GM23338 (cell line): ENCODE results near the gene GCAT. TPM values are rescaled to one million over a fixed set of nuclear protein-coding genes. Genes with fewer than 3 reads are reported as not detected.

Source experiments
- ATAC-seq: fragments of 200-7000 bp; cut with Tn5 transposase; 3 replicates; pipeline ENCODE4 v1.9.1; 2020
- DNase-seq: peaks from one replicate; pipeline ENCODE4 v3.0.0-alpha.2; 2015; ENCODE audit warnings: low spot score
- H2AFZ ChIP-seq: fragments of 200-600 bp; sonication (generic); 2 replicates; pipeline ENCODE4 v1.8.0; 2016; ENCODE audit warnings: antibody characterized with exemption, mild to moderate bottlenecking, moderate library complexity
- H3F3A ChIP-seq: fragments of 200-600 bp; sonication (generic); replicated peaks from 2 replicates; pipeline ENCODE4 v1.8.0; 2017; ENCODE audit warnings: antibody characterized with exemption, mixed run types, low read depth
- H3K27ac ChIP-seq: fragments of 200-600 bp; sonication (generic); 2 replicates; pipeline ENCODE4 v1.6.1; 2016; ENCODE audit warnings: low read depth
- H3K27me3 ChIP-seq: fragments of 200-600 bp; sonication (generic); 2 replicates; pipeline ENCODE4 v1.8.0; 2016; ENCODE audit warnings: mild to moderate bottlenecking, mixed run types, moderate library complexity; ENCODE audit not compliant: insufficient read depth
- H3K36me3 ChIP-seq: fragments of 200-600 bp; sonication (generic); 2 replicates; pipeline ENCODE4 v1.8.0; 2016; ENCODE audit warnings: mild to moderate bottlenecking; ENCODE audit not compliant: insufficient read depth
- H3K4me1 ChIP-seq: fragments of 200-600 bp; sonication (generic); 2 replicates; pipeline ENCODE4 v1.8.0; 2016; ENCODE audit warnings: mild to moderate bottlenecking, moderate library complexity; ENCODE audit not compliant: insufficient read depth
- H3K4me2 ChIP-seq: fragments of 200-600 bp; sonication (generic); 2 replicates; pipeline ENCODE4 v1.7.1; 2017; ENCODE audit warnings: mixed run types
- H3K4me3 ChIP-seq: fragments of 200-600 bp; sonication (generic); 2 replicates; pipeline ENCODE4 v1.6.1; 2016; ENCODE audit warnings: mixed run types
- H3K79me2 ChIP-seq: fragments of 200-600 bp; sonication (generic); replicated peaks from 2 replicates; pipeline ENCODE4 v1.8.0; 2017; ENCODE audit warnings: mild to moderate bottlenecking; ENCODE audit not compliant: insufficient read depth
- H3K9me2 ChIP-seq: fragments of 200-600 bp; sonication (generic); 2 replicates; pipeline ENCODE4 v1.8.0; 2017; ENCODE audit not compliant: insufficient read depth
- H4K20me1 ChIP-seq: fragments of 200-600 bp; sonication (generic); replicated peaks from 2 replicates; pipeline ENCODE4 v1.8.0; 2017; ENCODE audit warnings: mild to moderate bottlenecking; ENCODE audit not compliant: insufficient read depth
- H3K27ac Mint-ChIP-seq: 2 replicates; pipeline ENCODE4 v1.8.0; 2020; ENCODE audit warnings: inconsistent platforms, mild to moderate bottlenecking, moderate library complexity, mixed read lengths
- H3K27me3 Mint-ChIP-seq: 3 replicates; pipeline ENCODE4 v1.8.0; 2022; ENCODE audit warnings: low read depth, mild to moderate bottlenecking, moderate library complexity, mixed read lengths, inconsistent platforms; ENCODE audit not compliant: insufficient read depth, poor library complexity
- H3K36me3 Mint-ChIP-seq: 3 replicates; pipeline ENCODE4 v1.8.0; 2021; ENCODE audit warnings: low read depth, mild to moderate bottlenecking, inconsistent platforms, moderate library complexity, mixed read lengths
- H3K4me1 Mint-ChIP-seq: 3 replicates; pipeline ENCODE4 v1.8.0; 2020; ENCODE audit warnings: mild to moderate bottlenecking, inconsistent platforms, mixed read lengths
- H3K4me3 Mint-ChIP-seq: 3 replicates; pipeline ENCODE4 v1.8.0; 2021; ENCODE audit warnings: moderate library complexity, mild to moderate bottlenecking, inconsistent platforms, mixed read lengths
- H3K9me3 Mint-ChIP-seq: 3 replicates; pipeline ENCODE4 v1.8.0; 2020; ENCODE audit warnings: moderate library complexity, mild to moderate bottlenecking, inconsistent platforms, mixed read lengths
- CREB1 ChIP-seq: fragments of 250-450 bp; sonication (Bioruptor Pico); IDR thresholded peaks from 2 replicates; pipeline ENCODE4 v1.5.0; 2020; ENCODE audit warnings: low read depth, mild to moderate bottlenecking, moderate library complexity
- EZH2 ChIP-seq: fragments of 200-600 bp; sonication (generic); IDR thresholded peaks from one replicate; pipeline ENCODE4 v1.8.0; 2017; ENCODE audit warnings: antibody characterized with exemption, mild to moderate bottlenecking, low read depth; ENCODE audit not compliant: unreplicated experiment
- EZH2phosphoT487 ChIP-seq: fragments of 200-600 bp; sonication (generic); IDR thresholded peaks from one replicate; pipeline ENCODE4 v1.8.1; 2018; ENCODE audit warnings: antibody characterized with exemption; ENCODE audit not compliant: unreplicated experiment
- JUNB ChIP-seq: IDR thresholded peaks from one replicate; pipeline ENCODE4 v1.6.1; 2016; ENCODE audit warnings: antibody characterized with exemption; ENCODE audit not compliant: unreplicated experiment
- NANOG ChIP-seq: IDR thresholded peaks from 2 replicates; pipeline ENCODE4 v1.6.1; 2016; ENCODE audit warnings: antibody characterized with exemption, borderline replicate concordance
- POLR2AphosphoS5 ChIP-seq: IDR thresholded peaks from 2 replicates; pipeline ENCODE4 v1.6.1; 2016; ENCODE audit warnings: antibody characterized with exemption, low read depth
- STAT1 ChIP-seq: IDR thresholded peaks from one replicate; pipeline ENCODE4 v1.6.1; 2016; ENCODE audit warnings: antibody characterized with exemption; ENCODE audit not compliant: unreplicated experiment
- ZNF114 ChIP-seq: fragments of 250-450 bp; sonication (Bioruptor Pico); IDR thresholded peaks from 2 replicates; pipeline ENCODE4 v1.5.0; 2020; ENCODE audit warnings: mild to moderate bottlenecking, moderate library complexity
- ZNF331 ChIP-seq: fragments of 250-450 bp; sonication (Bioruptor Pico); IDR thresholded peaks from 2 replicates; pipeline ENCODE4 v1.5.0; 2020; ENCODE audit warnings: low read depth, mild to moderate bottlenecking, moderate library complexity
- ZNF462 ChIP-seq: fragments of 250-450 bp; sonication (Bioruptor Pico); IDR thresholded peaks from 2 replicates; pipeline ENCODE4 v1.5.0; 2020; ENCODE audit warnings: mild to moderate bottlenecking, moderate library complexity
- polyA plus RNA-seq: library from polyadenylated mRNA; unstranded; fragments of >200 nt; fragmentation: Nextera tagmentation; extraction: Ambion mirVana; gene quantifications from 2 replicates; pipeline ENCODE4 v1.2.1, GENCODE V29; 2016
- total RNA-seq: library from RNA; depleted of rRNA; stranded (reverse); fragments of >200 nt; shearing (Covaris generic); gene quantifications from 2 replicates; pipeline ENCODE4 v1.2.3, GENCODE V29; 2014
- TF ChIP-seq, protein P1 (sequence below): IDR thresholded peaks from 2 replicates; pipeline ENCODE4 v1.6.1; 2016; ENCODE audit warnings: antibody characterized with exemption
- TF ChIP-seq, protein P2 (sequence below), 2 experiments: fragments of 200-600 bp in 1 of 2; sonication (generic) in 1 of 2; conservative IDR thresholded peaks; 2 replicates each; pipeline versions ENCODE4 v1.5.1 to v1.6.1; 2016 to 2017; ENCODE audit warnings: antibody characterized with exemption in 2 of 2, low read depth in 2 of 2, mild to moderate bottlenecking in 2 of 2, moderate library complexity in 1 of 2
- TF ChIP-seq, protein P3 (sequence below): IDR thresholded peaks from one replicate; pipeline ENCODE4 v1.6.1; 2018; ENCODE audit warnings: antibody characterized with exemption; ENCODE audit not compliant: unreplicated experiment

Gene GCAT
- total and polyA plus RNA-seq, 2 experiments from 2014 or later, result 36.8 to 61.3 TPM

GRCh38 chr22:37848587-37849088 lies 40.9 kb downstream of the GCAT start:
- ATAC-seq, result no peak
- peak overlapping the region; percentile 98 for H3K4me3 ChIP-seq
- peaks cover 11% of the 10 kb centered on the region for H3K4me1 Mint-ChIP-seq

More at GRCh38 chr22:37848587-37849088, 40.9 kb downstream of the GCAT start:
- H3F3A ChIP-seq, result peaks cover 40% of the 10 kb centered on the region
- peak overlapping the region; percentile 97 for H3K4me3 Mint-ChIP-seq
- peak overlapping the region; percentile 69; the same call in 1 of the 2 replicates for H2AFZ ChIP-seq
- peak overlapping the region; percentile 99 for H3K27ac Mint-ChIP-seq
- peaks cover 62% of the 10 kb centered on the region for H3K79me2 ChIP-seq
- H3K4me1 ChIP-seq, result peaks cover 8% of the 10 kb centered on the region
- H4K20me1 ChIP-seq, result peaks cover 31% of the 10 kb centered on the region
- peak; percentile 57 for DNase-seq
- H3K27me3 ChIP-seq, result no peaks in the 10 kb centered on the region
- peak overlapping the region; percentile 99 for H3K27ac ChIP-seq
- peaks cover 7% of the 10 kb centered on the region for H3K27me3 Mint-ChIP-seq
- no peaks in the 10 kb centered on the region for H3K9me2 ChIP-seq
- H3K36me3 Mint-ChIP-seq, result peaks cover 49% of the 10 kb centered on the region
- peaks cover 32% of the 10 kb centered on the region for H3K36me3 ChIP-seq
- peaks cover 15% of the 10 kb centered on the region for H3K9me3 Mint-ChIP-seq
- TF ChIP-seq POLR2AphosphoS5 (no peak), ZNF462 (CRISPR knock-in tag) (no peak), EZH2phosphoT487 (no peak), NANOG (no peak), ZNF114 (no peak), ZNF331 (CRISPR knock-in tag) (no peak), EZH2 (no peak), STAT1 (no peak), CREB1 (CRISPR knock-in tag) (no peak), JUNB (no peak)
- TF ChIP-seq, protein P1, sequence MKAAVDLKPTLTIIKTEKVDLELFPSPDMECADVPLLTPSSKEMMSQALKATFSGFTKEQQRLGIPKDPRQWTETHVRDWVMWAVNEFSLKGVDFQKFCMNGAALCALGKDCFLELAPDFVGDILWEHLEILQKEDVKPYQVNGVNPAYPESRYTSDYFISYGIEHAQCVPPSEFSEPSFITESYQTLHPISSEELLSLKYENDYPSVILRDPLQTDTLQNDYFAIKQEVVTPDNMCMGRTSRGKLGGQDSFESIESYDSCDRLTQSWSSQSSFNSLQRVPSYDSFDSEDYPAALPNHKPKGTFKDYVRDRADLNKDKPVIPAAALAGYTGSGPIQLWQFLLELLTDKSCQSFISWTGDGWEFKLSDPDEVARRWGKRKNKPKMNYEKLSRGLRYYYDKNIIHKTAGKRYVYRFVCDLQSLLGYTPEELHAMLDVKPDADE, result no peak
- TF ChIP-seq, protein P2, sequence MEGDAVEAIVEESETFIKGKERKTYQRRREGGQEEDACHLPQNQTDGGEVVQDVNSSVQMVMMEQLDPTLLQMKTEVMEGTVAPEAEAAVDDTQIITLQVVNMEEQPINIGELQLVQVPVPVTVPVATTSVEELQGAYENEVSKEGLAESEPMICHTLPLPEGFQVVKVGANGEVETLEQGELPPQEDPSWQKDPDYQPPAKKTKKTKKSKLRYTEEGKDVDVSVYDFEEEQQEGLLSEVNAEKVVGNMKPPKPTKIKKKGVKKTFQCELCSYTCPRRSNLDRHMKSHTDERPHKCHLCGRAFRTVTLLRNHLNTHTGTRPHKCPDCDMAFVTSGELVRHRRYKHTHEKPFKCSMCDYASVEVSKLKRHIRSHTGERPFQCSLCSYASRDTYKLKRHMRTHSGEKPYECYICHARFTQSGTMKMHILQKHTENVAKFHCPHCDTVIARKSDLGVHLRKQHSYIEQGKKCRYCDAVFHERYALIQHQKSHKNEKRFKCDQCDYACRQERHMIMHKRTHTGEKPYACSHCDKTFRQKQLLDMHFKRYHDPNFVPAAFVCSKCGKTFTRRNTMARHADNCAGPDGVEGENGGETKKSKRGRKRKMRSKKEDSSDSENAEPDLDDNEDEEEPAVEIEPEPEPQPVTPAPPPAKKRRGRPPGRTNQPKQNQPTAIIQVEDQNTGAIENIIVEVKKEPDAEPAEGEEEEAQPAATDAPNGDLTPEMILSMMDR (conservative IDR thresholded peaks at IDR 0.05; ENCODE audit: low read depth in 2 of 2), result no peak
- TF ChIP-seq, protein P3, sequence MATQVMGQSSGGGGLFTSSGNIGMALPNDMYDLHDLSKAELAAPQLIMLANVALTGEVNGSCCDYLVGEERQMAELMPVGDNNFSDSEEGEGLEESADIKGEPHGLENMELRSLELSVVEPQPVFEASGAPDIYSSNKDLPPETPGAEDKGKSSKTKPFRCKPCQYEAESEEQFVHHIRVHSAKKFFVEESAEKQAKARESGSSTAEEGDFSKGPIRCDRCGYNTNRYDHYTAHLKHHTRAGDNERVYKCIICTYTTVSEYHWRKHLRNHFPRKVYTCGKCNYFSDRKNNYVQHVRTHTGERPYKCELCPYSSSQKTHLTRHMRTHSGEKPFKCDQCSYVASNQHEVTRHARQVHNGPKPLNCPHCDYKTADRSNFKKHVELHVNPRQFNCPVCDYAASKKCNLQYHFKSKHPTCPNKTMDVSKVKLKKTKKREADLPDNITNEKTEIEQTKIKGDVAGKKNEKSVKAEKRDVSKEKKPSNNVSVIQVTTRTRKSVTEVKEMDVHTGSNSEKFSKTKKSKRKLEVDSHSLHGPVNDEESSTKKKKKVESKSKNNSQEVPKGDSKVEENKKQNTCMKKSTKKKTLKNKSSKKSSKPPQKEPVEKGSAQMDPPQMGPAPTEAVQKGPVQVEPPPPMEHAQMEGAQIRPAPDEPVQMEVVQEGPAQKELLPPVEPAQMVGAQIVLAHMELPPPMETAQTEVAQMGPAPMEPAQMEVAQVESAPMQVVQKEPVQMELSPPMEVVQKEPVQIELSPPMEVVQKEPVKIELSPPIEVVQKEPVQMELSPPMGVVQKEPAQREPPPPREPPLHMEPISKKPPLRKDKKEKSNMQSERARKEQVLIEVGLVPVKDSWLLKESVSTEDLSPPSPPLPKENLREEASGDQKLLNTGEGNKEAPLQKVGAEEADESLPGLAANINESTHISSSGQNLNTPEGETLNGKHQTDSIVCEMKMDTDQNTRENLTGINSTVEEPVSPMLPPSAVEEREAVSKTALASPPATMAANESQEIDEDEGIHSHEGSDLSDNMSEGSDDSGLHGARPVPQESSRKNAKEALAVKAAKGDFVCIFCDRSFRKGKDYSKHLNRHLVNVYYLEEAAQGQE, result no peak
- peak overlapping the region; percentile 95 for H3K4me2 ChIP-seq
